Thyroid gland (tissue), 4 donors: Measurements from ENCODE around the gene GNGT1.

ENCODE experiments used
- CTCF ChIP-seq, 6 experiments: fragments of 200-600 bp in 3 of 6; fragments of 450-650 bp in 3 of 6; sonication (generic) in 3 of 6; IDR thresholded peaks; one replicate each; pipeline ENCODE4 v1.5.1; 2016 to 2019; ENCODE audit warnings: antibody characterized with exemption in 6 of 6, mild to moderate bottlenecking in 2 of 6, inconsistent platforms in 1 of 6, moderate library complexity in 1 of 6
- POLR2A ChIP-seq, 2 donors: fragments of 450-650 bp; IDR thresholded peaks; one replicate each; pipeline ENCODE4 v1.6.1; 2017; ENCODE audit warnings: antibody characterized with exemption in 2 of 2, mild to moderate bottlenecking in 2 of 2, moderate library complexity in 1 of 2

DNA sequence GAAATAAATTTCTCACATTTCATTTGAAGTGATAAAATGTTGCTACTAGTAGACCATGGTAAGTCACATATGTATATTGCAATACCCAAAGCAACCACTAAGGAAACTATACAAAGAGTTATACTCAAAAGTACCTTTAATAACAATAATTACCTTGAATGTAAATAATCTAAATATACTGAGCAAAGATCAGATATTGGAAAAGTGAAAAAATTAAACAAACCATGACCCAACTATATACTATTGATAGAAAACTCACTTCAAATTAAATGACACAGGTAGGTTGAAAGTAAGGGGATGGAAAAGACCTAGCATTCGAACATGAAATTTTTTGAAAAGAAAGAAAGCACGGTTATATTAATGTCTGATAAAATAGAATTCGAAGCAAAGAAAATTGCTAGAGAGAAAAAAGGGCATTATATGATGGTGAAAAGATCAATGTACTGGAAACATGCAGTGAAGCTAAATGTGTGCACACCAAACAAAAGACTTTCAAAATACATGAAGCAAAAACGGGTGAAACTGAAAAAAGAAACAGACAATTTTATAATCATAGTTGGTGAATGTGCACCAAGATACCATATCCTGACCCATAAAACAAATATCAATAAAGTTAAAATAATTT, 44.9 kb upstream of the GNGT1 start:
- TF ChIP-seq CTCF (IDR thresholded peaks at IDR 0.05) (peak in 2 of 6 experiments; percentile 7 to 21), POLR2A (IDR thresholded peaks at IDR 0.05) (no peak)
